Suprapubic skin (tissue), 4 donors: ENCODE results near the gene DDX31.

ENCODE experiments used
- CTCF ChIP-seq, 2 donors: fragments of 200-600 bp in 1 of 2; fragments of 450-650 bp in 1 of 2; sonication (generic) in 1 of 2; IDR thresholded peaks; one replicate each; pipeline ENCODE4 v1.5.1; 2016 to 2019; ENCODE audit warnings: antibody characterized with exemption in 2 of 2, mild to moderate bottlenecking in 1 of 2, moderate library complexity in 1 of 2
- EP300 ChIP-seq: sonication (generic); formaldehyde crosslinking; IDR thresholded peaks from one replicate; pipeline ENCODE4 v1.6.1; 2017; ENCODE audit warnings: antibody characterized with exemption
- POLR2A ChIP-seq, 2 donors: fragments of 450-650 bp; IDR thresholded peaks; one replicate each; pipeline ENCODE4 v1.6.1; 2017; ENCODE audit warnings: antibody characterized with exemption in 2 of 2, mild to moderate bottlenecking in 2 of 2, moderate library complexity in 2 of 2
- POLR2AphosphoS5 ChIP-seq, 3 donors: sonication (generic); formaldehyde crosslinking; IDR thresholded peaks; one replicate each; pipeline ENCODE4 v1.6.1; 2017; ENCODE audit warnings: antibody characterized with exemption in 3 of 3

- TF ChIP-seq CTCF (IDR thresholded peaks at IDR 0.05) (no peak), POLR2AphosphoS5 (IDR thresholded peaks at IDR 0.05) (no peak), POLR2A (IDR thresholded peaks at IDR 0.05) (no peak), EP300 (no peak)
These were observed 42.7 kb downstream of the DDX31 start for GRCh38 chr9:132627106-132627505.
